ENCODE measurements around the gene SDHB. TPM values are rescaled to one million over a fixed set of nuclear protein-coding genes. Genes with fewer than 3 reads are reported as not detected.

Gene SDHB
- polyA plus RNA-seq, 1 experiment, result 232 TPM

DNA sequence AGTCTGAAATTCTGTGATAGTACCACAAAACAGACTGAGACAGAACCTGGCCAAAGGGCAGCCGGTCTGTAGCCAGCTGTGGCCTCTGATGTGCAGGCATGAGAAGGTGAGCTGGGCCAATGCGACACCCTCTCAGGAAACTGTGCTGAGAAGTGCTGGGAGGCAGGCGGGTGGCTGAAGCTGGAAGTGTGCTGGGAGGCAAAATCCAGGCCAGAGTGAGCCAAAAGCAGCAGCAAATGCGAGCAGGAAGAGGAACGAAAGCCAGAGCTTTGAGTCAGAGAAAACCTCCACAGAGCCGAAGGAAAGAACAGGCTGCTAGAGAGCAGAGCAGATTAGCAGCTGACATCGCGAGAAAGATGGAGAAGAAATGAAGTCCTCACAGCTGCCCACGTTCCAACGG is 31.9 kb downstream of the SDHB start:
- POLR2A ChIA-PET, result no interaction called here

DNA sequence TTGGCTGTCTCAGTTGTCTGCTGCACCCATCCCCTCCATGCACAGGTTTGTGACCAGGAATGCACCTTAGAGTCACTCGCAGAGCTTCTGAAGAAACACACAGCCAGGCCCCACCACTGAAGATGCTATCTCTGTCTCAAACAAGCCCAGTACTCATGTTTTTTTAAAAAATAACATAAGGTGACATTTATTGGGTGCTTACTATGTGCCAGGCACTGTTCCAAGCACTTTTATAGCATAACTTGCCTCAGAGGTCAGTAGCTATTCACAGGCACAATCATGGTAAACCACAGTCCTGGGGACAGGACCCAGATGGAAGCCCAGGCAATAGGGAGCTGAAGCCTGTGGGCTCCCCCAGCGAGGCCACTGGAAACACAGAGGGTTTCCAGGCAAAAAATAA is 33.3 kb downstream of the SDHB start:
- H3K4me3 ChIP-seq (ENCODE audit: low read depth, low read length), result no peak overlapping the region
- DNase-seq (ENCODE audit: low read depth, low spot score), result no peak
- no peaks in the 10 kb centered on the region for H3K27me3 ChIP-seq (ENCODE audit: control insufficient read depth, insufficient read depth, low read length)
- ChIA-PET CTCF (interaction anchor here (0.8 kb wide), 1 partner anchor 26 kb away, joined by 4 read pairs; no protein-coding TSS in a partner anchor), POLR2A (no interaction called here)
- TF ChIP-seq, protein P1, sequence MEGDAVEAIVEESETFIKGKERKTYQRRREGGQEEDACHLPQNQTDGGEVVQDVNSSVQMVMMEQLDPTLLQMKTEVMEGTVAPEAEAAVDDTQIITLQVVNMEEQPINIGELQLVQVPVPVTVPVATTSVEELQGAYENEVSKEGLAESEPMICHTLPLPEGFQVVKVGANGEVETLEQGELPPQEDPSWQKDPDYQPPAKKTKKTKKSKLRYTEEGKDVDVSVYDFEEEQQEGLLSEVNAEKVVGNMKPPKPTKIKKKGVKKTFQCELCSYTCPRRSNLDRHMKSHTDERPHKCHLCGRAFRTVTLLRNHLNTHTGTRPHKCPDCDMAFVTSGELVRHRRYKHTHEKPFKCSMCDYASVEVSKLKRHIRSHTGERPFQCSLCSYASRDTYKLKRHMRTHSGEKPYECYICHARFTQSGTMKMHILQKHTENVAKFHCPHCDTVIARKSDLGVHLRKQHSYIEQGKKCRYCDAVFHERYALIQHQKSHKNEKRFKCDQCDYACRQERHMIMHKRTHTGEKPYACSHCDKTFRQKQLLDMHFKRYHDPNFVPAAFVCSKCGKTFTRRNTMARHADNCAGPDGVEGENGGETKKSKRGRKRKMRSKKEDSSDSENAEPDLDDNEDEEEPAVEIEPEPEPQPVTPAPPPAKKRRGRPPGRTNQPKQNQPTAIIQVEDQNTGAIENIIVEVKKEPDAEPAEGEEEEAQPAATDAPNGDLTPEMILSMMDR (IDR thresholded peaks at IDR 0.05; ENCODE audit: low read depth, low read length), result no peak
- H3K9me3 ChIP-seq (ENCODE audit: control insufficient read depth, insufficient read depth, low read length), result no peaks in the 10 kb centered on the region
- H3K27ac ChIP-seq (ENCODE audit: low read depth, low read length), result no peak overlapping the region

More for the DNA sequence above, 31.9 kb downstream of the SDHB start:
- TF ChIP-seq, protein P1 (IDR thresholded peaks at IDR 0.05; ENCODE audit: low read depth, low read length), result no peak
- Histone ChIP-seq H3K27ac (ENCODE audit: low read depth, low read length) (no peak overlapping the region), H3K27me3 (ENCODE audit: control insufficient read depth, insufficient read depth, low read length) (no peaks in the 10 kb centered on the region), H3K4me3 (ENCODE audit: low read depth, low read length) (no peak overlapping the region), H3K9me3 (ENCODE audit: control insufficient read depth, insufficient read depth, low read length) (no peaks in the 10 kb centered on the region)
- CTCF ChIA-PET, result interaction anchor here (0.8 kb wide), 1 partner anchor 13 kb away, joined by 3 read pairs; no protein-coding TSS in a partner anchor
- no peak for DNase-seq (ENCODE audit: low read depth, low spot score)

DNA sequence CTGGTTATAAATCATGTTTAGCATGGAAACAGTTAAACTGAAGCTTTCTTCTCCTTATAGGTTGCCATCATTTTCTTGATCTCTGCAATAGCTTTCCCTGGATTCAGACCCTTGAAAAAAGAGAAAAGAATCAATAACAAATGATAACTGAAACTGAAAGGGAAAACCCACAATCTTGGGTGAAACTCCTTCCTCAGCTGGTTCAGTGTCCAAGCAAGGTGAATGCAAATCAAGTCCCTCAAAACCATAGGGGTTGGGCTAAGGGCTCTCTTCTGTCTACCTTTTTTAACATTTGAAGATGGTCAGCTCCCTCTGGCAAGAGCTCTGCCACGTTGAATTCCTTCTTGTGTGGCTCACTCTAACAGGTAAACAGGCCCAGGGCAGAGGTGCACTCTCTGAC is 35.0 kb downstream of the SDHB start:
- TF ChIP-seq, protein P1 (IDR thresholded peaks at IDR 0.05; ENCODE audit: low read depth, low read length), result no peak
- H3K27me3 ChIP-seq (ENCODE audit: control insufficient read depth, insufficient read depth, low read length), result no peaks in the 10 kb centered on the region
- POLR2A ChIA-PET, result no interaction called here
- DNase-seq (ENCODE audit: low read depth, low spot score), result no peak
- CTCF ChIA-PET, result interaction anchor here (0.7 to 1.0 kb wide), 2 partner anchors 25 to 67 kb away, joined by 4 to 5 read pairs; no protein-coding TSS in a partner anchor
- H3K27ac ChIP-seq (ENCODE audit: low read depth, low read length), result no peak overlapping the region
- H3K9me3 ChIP-seq (ENCODE audit: control insufficient read depth, insufficient read depth, low read length), result no peaks in the 10 kb centered on the region
- no peak overlapping the region for H3K4me3 ChIP-seq (ENCODE audit: low read depth, low read length)

DNA sequence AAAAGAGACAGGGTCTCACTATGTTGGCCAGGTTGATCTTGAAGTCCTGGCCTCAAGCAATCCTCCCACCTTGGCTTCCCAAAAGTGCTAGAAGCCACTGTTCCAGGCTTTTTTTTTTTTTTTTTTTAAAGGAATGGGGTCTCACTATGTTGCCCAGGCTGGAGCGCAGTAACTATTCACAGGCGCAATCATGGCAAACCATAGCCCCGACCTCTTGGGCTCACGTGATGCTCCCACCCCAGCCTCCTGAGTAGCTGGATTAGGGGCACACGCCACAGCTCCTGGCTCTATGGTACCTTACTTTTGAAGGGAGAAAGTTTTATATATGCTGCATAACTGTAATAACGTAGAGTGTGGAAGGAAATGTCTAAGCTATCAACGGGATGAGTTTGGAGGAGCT is 36.4 kb downstream of the SDHB start:
- DNase-seq (ENCODE audit: low read depth, low spot score), result no peak
- ChIA-PET POLR2A (no interaction called here), CTCF (no interaction called here)
- TF ChIP-seq, protein P1 (IDR thresholded peaks at IDR 0.05; ENCODE audit: low read depth, low read length), result no peak
- no peak overlapping the region for H3K27ac ChIP-seq (ENCODE audit: low read depth, low read length)
- H3K27me3 ChIP-seq (ENCODE audit: control insufficient read depth, insufficient read depth, low read length), result no peaks in the 10 kb centered on the region
- H3K9me3 ChIP-seq (ENCODE audit: control insufficient read depth, insufficient read depth, low read length), result no peaks in the 10 kb centered on the region
- H3K4me3 ChIP-seq (ENCODE audit: low read depth, low read length), result no peak overlapping the region

DNA sequence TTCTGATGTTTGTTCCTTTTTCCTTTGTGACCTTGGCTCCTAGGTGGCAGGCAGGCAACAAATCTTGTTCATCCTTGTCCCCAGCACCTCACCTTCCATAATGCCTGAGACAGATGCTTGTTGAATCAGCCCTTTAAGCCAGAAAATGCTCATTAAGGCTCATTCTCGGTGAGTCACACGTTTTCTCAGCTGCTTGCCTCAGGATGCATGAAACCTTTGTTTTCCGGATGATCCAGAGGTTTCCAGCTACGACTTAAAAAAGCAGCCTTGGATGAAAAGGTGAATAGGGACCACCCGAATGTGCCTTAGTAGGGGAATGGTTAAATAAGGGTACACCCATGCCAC is 37.5 kb downstream of the SDHB start:
- TF ChIP-seq, protein P1 (IDR thresholded peaks at IDR 0.05; ENCODE audit: low read depth, low read length), result no peak
- ChIA-PET CTCF (interaction anchor here (0.7 to 1.5 kb wide), 2 partner anchors 47 to 56 kb away, joined by 3 to 4 read pairs; no protein-coding TSS in a partner anchor), POLR2A (no interaction called here)
- Histone ChIP-seq H3K9me3 (ENCODE audit: control insufficient read depth, insufficient read depth, low read length) (no peaks in the 10 kb centered on the region; the same call in 1 of the 2 replicates), H3K27ac (ENCODE audit: low read depth, low read length) (no peak overlapping the region), H3K4me3 (ENCODE audit: low read depth, low read length) (no peak overlapping the region), H3K27me3 (ENCODE audit: control insufficient read depth, insufficient read depth, low read length) (no peaks in the 10 kb centered on the region)
- DNase-seq (ENCODE audit: low read depth, low spot score), result no peak

All from AG04450 (cell line).